Suprapubic skin (tissue), 4 donors: ENCODE results near the gene LAPTM5. TPM values are rescaled to one million over a fixed set of nuclear protein-coding genes. Genes with fewer than 3 reads are reported as not detected.

Experiments
- DNase-seq, 2 donors: peaks; one replicate each; pipeline ENCODE4 v3.0.0-alpha.2; 2019; ENCODE audit warnings: low spot score in 2 of 2
- H3K27ac ChIP-seq: fragments of 200-600 bp; sonication (generic); one replicate; pipeline ENCODE4 v1.5.1; 2019
- H3K27me3 ChIP-seq: fragments of 200-600 bp; sonication (generic); one replicate; pipeline ENCODE4 v1.5.1; 2019
- H3K36me3 ChIP-seq: fragments of 200-600 bp; sonication (generic); one replicate; pipeline ENCODE4 v1.5.1; 2019
- H3K4me1 ChIP-seq: fragments of 200-600 bp; sonication (generic); one replicate; pipeline ENCODE4 v1.5.1; 2019
- H3K4me3 ChIP-seq: fragments of 200-600 bp; sonication (generic); one replicate; pipeline ENCODE4 v1.5.1; 2019; ENCODE audit warnings: mild to moderate bottlenecking
- H3K9me3 ChIP-seq: fragments of 200-600 bp; sonication (generic); one replicate; pipeline ENCODE4 v1.5.1; 2019
- CTCF ChIP-seq, 2 donors: fragments of 200-600 bp in 1 of 2; fragments of 450-650 bp in 1 of 2; sonication (generic) in 1 of 2; IDR thresholded peaks; one replicate each; pipeline ENCODE4 v1.5.1; 2016 to 2019; ENCODE audit warnings: antibody characterized with exemption in 2 of 2, mild to moderate bottlenecking in 1 of 2, moderate library complexity in 1 of 2
- EP300 ChIP-seq: sonication (generic); formaldehyde crosslinking; IDR thresholded peaks from one replicate; pipeline ENCODE4 v1.6.1; 2017; ENCODE audit warnings: antibody characterized with exemption
- POLR2A ChIP-seq, 2 donors: fragments of 450-650 bp; IDR thresholded peaks; one replicate each; pipeline ENCODE4 v1.6.1; 2017; ENCODE audit warnings: antibody characterized with exemption in 2 of 2, mild to moderate bottlenecking in 2 of 2, moderate library complexity in 2 of 2
- POLR2AphosphoS5 ChIP-seq, 3 donors: sonication (generic); formaldehyde crosslinking; IDR thresholded peaks; one replicate each; pipeline ENCODE4 v1.6.1; 2017; ENCODE audit warnings: antibody characterized with exemption in 3 of 3
- WGBS: methylation state at CpG from one replicate; pipeline ENCODE4 v1.1.5; 2018; 5-methylcytosine and 5-hydroxymethylcytosine counted together
- total RNA-seq, 4 donors: library from RNA; depleted of rRNA; stranded (reverse); fragments of >200 nt; gene quantifications; one replicate each; pipeline ENCODE4 v1.1.0, GENCODE V29; 2016

LAPTM5 gene
- total RNA-seq = 10 to 100 TPM in 3 of 4 donors, 1 to 10 TPM in 1; 9.9 to 13.7 (median 12.2) TPM

- peak in 1 of 2 donors; percentile 73 for TF ChIP-seq POLR2A (IDR thresholded peaks at IDR 0.05)
- TF ChIP-seq EP300 = no peak
- Histone ChIP-seq H3K27me3 (no peaks in the 10 kb centered on the region), H3K4me3 (peak within 1 kb of the TSS; percentile 41), H3K36me3 (no peaks in the 10 kb centered on the region), H3K9me3 (no peaks in the 10 kb centered on the region), H3K27ac (peak within 1 kb of the TSS; percentile 79), H3K4me1 (peaks cover 10% of the 10 kb centered on the region)
- peak in 1 of 2 donors; percentile 79 for DNase-seq
- 74% methylated on average over 10 of the region's 21 CpGs for WGBS
Measured at GRCh38 chr1:30757352-30758120, at the start of gene LAPTM5. Gene LAPTM5, minus strand, starts transcription at chr1:30757774. Its CDS starts 29 bp downstream, at chr1:30757745.

- Histone ChIP-seq H3K4me1 (peaks cover 10% of the 10 kb centered on the region), H3K27me3 (peaks cover 30% of the 10 kb centered on the region), H3K4me3 (no peak overlapping the region), H3K36me3 (no peaks in the 10 kb centered on the region), H3K9me3 (no peaks in the 10 kb centered on the region), H3K27ac (no peak overlapping the region)
- DNase-seq = no peak
- TF ChIP-seq POLR2AphosphoS5 (IDR thresholded peaks at IDR 0.05) = no peak
- no peak for TF ChIP-seq POLR2A (IDR thresholded peaks at IDR 0.05)
- TF ChIP-seq CTCF (IDR thresholded peaks at IDR 0.05) = no peak
- no peak for TF ChIP-seq EP300
- WGBS = 63% methylated on average over 24 of the region's 24 CpGs
Measured at GRCh38 chr1:30806381-30807317, 49.1 kb upstream of the LAPTM5 start.

GRCh38 chr1:30805304-30806003 lies 47.9 kb upstream of the LAPTM5 start:
- no peak for TF ChIP-seq POLR2A (IDR thresholded peaks at IDR 0.05)
- TF ChIP-seq EP300 = no peak
- no peak for TF ChIP-seq CTCF (IDR thresholded peaks at IDR 0.05)
- no peaks in the 10 kb centered on the region for H3K9me3 ChIP-seq
- no peak for DNase-seq
- peaks cover 25% of the 10 kb centered on the region for H3K27me3 ChIP-seq
- no peak overlapping the region for H3K4me3 ChIP-seq
- no peak overlapping the region for H3K27ac ChIP-seq
- no peaks in the 10 kb centered on the region for H3K36me3 ChIP-seq
- peaks cover 14% of the 10 kb centered on the region for H3K4me1 ChIP-seq
- WGBS = 80% methylated on average over 3 of the region's 11 CpGs

- DNase-seq = no peak
- WGBS = 73% methylated on average over 5 of the region's 5 CpGs
- Histone ChIP-seq H3K9me3 (no peaks in the 10 kb centered on the region), H3K27me3 (peaks cover 25% of the 10 kb centered on the region), H3K4me1 (peaks cover 16% of the 10 kb centered on the region), H3K36me3 (no peaks in the 10 kb centered on the region), H3K27ac (no peak overlapping the region), H3K4me3 (no peak overlapping the region)
- TF ChIP-seq POLR2A (IDR thresholded peaks at IDR 0.05) = no peak
- no peak for TF ChIP-seq POLR2AphosphoS5 (IDR thresholded peaks at IDR 0.05)
- no peak for TF ChIP-seq EP300
- no peak for TF ChIP-seq CTCF (IDR thresholded peaks at IDR 0.05)
Measured at GRCh38 chr1:30804822-30805221, 47.2 kb upstream of the LAPTM5 start.

GRCh38 chr1:30804352-30804751 lies 46.8 kb upstream of the LAPTM5 start:
- H3K4me1 ChIP-seq = peaks cover 16% of the 10 kb centered on the region
- WGBS = 92% methylated on average over 7 of the region's 7 CpGs
- H3K27ac ChIP-seq = no peak overlapping the region
- no peaks in the 10 kb centered on the region for H3K9me3 ChIP-seq
- H3K27me3 ChIP-seq = peaks cover 25% of the 10 kb centered on the region
- TF ChIP-seq CTCF (IDR thresholded peaks at IDR 0.05) (no peak), EP300 (no peak), POLR2AphosphoS5 (IDR thresholded peaks at IDR 0.05) (no peak), POLR2A (IDR thresholded peaks at IDR 0.05) (no peak)
- H3K36me3 ChIP-seq = no peaks in the 10 kb centered on the region
- no peak overlapping the region for H3K4me3 ChIP-seq
- no peak for DNase-seq
